Epithelial cell of esophagus (primary cell): ENCODE measurements around the gene PXDN.
"Not testable (repeated sequence)": the region's sequence is repeated elsewhere in the genome, so short reads cannot be mapped to it uniquely, and the experiment has no call there.

Experiments
- DNase-seq: peaks from one replicate; pipeline ENCODE4 v3.0.0; 2010; ENCODE audit warnings: low read depth
- H3K4me3 ChIP-seq: 2 replicates; pipeline ENCODE4 v1.5.1; 2011; ENCODE audit warnings: mild to moderate bottlenecking, low read length, control low read depth
- TF ChIP-seq, protein P1 (sequence below): IDR thresholded peaks from 2 replicates; pipeline ENCODE4 v1.5.1; 2011; ENCODE audit warnings: low read depth, mild to moderate bottlenecking, low read length, control low read depth, inconsistent platforms; ENCODE audit not compliant: insufficient read depth; ENCODE audit errors: missing control alignments

Gene PXDN

DNA sequence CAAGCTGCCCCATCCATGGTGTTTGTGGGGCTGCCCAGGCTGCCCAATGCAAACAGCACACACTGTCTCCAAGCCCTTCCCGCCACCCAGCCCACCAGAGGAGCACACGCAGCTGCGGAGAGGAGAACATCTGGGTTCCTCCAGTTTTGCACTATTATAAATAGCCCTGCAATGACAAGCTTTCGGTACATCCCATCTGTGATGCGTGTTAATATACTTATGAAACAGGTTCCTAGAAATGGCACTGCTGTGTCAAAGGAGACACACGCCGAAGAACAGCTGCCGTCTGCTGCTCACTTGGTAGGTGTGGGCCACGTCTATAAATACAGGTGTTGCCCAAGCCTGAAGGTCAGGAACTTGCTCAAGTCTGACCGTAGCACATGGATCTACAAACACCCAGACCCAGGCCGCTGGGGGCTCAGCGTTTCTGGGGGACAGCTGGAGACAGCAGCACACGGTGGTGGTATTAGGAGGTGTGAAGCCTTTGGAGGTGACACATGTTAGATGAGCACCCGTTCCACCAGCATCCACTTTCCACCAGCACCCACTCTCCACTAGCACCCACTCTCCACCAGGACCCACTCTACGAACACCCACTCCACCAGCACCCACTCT is 34.3 kb downstream of the PXDN start:
- no peak for DNase-seq
- TF ChIP-seq, protein P1, sequence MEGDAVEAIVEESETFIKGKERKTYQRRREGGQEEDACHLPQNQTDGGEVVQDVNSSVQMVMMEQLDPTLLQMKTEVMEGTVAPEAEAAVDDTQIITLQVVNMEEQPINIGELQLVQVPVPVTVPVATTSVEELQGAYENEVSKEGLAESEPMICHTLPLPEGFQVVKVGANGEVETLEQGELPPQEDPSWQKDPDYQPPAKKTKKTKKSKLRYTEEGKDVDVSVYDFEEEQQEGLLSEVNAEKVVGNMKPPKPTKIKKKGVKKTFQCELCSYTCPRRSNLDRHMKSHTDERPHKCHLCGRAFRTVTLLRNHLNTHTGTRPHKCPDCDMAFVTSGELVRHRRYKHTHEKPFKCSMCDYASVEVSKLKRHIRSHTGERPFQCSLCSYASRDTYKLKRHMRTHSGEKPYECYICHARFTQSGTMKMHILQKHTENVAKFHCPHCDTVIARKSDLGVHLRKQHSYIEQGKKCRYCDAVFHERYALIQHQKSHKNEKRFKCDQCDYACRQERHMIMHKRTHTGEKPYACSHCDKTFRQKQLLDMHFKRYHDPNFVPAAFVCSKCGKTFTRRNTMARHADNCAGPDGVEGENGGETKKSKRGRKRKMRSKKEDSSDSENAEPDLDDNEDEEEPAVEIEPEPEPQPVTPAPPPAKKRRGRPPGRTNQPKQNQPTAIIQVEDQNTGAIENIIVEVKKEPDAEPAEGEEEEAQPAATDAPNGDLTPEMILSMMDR, result no peak
- H3K4me3 ChIP-seq, result no peak overlapping the region

DNA sequence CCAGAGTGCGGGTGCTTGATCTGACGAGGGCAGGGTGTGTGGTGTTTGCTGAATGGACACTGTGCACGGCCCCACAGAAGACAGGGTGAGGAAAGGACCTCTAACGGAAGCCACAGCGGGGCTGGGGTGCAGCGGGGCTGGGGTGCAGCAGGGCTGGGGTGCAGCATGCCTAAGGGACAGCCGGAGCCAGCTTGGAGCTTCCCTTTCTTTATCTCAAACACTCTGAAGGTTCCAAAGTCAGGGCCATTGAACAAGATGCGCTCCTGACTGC is 35.0 kb downstream of the PXDN start:
- no peak for DNase-seq
- H3K4me3 ChIP-seq, result no peak overlapping the region
- TF ChIP-seq, protein P1, result no peak

DNA sequence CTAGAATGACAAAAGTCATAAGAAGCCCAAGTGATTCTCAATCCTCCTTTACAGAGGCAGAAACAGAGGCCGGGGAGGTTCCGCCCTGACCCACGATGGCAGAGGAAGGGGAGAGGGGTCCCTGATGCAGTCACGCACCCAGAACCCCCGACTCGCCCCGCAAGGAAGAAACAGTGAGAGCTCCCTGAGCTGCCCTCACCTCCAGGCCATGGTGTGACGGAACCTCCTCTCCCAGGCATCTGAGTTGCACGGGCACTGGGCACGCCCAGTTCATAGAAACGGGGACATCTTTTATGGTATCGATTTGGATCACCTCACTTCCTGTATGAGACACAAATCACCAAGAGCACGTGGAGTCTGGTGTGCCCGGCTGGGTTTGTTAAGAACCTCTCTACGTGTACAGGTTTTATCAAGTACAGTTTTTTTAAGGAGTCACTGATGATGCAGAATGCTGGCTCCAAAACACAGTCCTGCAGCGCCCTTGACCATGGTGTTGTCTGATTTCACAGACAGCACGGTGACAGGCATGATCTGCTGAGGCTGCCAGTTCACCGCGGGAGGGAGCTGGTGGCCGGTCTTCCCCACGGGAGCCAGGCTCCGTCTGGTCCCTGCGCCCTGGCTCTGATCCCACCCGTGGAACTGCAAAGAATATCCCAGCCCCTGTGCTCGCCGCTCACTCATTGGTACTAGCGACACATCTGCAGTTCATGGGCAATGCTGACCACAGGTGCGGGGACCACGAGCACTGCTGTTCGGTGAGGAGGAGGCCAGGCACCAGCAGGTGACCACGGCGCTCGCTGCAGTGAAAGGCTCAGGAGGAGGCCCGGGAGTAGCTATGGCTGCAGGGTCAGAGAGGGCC is 35.6 kb downstream of the PXDN start:
- peak; percentile 87 for DNase-seq
- no peak overlapping the region for H3K4me3 ChIP-seq
- TF ChIP-seq, protein P1, result no peak

DNA sequence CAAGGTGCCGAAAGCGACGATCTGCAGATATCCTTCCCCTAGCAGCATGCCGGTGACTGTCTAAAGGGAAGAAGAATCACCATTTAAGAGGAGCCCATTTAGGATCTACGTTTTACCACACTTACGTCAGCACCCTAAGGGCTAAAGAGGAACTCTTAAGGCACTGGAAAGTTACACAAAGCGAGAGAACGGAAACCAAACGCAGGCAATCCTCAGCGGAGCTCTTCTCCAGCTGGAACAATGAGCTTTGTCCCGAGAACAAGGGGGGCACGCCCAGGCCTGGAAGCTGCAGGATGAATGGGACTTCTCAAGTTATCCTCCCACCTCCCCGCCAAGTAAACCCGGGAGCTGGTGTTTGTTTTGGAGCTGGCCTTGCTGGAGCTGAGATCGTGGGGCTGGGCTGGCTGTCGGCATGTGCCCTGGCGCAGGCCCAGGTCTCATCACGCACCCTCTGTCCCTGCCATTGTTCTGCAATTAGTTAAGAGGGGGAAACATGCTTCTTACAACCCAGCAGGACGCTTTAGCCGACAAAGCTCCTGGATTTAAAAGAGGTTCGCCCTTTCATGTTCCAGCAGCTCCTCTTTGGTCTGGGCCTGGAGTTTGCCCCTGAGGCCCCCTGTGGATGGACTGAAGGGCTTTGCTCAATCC is 36.4 kb downstream of the PXDN start:
- TF ChIP-seq, protein P1, result no peak
- no peak overlapping the region for H3K4me3 ChIP-seq
- DNase-seq, result peak; percentile 89

DNA sequence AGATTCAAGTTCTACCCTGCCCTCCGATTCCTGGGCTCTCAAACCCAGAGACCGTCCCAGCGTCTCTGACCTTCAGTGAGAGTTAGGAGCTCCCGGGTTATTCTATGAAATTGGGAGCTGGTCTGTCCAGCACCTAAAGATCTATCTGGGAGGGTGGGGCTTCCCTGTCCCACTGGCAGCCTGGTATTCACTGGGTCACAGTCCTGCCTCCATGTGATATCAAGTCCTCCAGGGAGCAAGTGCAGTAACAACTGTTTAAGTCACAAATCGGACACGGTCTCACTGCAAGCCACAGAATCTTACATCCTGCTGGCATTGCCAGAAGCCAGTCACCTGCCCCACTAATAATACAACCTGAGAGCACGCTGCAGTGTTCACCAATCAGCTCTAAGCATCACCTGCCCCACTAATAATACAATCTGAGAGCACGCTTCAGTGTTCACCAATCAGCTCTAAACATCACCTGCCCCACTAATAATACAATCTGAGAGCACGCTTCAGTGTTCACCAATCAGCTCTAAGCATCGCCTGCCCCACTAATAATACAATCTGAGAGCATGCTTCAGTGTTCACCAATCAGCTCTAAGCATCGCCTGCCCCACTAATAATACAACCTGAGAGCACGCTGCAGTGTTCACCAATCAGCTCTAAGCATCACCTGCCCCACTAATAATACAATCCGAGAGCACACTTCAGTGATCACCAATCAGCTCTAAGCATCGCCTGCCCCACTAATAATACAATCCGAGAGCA is 38.0 kb downstream of the PXDN start:
- not testable (repeated sequence) for DNase-seq, H3K4me3 ChIP-seq

DNA sequence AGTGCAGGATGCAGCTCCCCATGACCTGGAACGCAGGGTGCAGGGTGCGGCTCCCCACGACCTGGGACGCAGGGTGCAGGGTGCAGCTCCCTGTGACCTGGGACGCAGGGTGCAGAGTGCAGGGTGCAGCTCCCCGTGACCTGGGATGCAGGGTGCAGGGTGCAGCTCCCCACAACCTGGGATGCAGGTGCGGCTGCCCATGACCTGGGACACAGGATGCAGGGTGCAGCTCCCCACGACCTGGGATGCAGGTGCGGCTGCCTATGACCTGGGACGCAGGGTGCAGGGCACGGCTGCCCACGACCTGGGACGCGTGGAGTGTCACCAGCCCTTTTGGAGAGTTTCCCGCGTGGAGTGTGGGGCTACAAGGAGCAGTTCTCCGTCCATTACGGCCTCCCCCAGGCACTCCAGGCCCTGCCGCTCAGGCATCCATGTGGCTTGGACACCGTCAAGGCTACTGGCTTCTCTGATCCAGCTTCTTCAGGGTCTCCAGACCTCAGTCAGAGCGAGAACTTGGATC is 38.7 kb downstream of the PXDN start:
- no peak for DNase-seq
- TF ChIP-seq, protein P1, result no peak
- H3K4me3 ChIP-seq, result no peak overlapping the region
